ENCODE data around the gene BEND6.

DNA sequence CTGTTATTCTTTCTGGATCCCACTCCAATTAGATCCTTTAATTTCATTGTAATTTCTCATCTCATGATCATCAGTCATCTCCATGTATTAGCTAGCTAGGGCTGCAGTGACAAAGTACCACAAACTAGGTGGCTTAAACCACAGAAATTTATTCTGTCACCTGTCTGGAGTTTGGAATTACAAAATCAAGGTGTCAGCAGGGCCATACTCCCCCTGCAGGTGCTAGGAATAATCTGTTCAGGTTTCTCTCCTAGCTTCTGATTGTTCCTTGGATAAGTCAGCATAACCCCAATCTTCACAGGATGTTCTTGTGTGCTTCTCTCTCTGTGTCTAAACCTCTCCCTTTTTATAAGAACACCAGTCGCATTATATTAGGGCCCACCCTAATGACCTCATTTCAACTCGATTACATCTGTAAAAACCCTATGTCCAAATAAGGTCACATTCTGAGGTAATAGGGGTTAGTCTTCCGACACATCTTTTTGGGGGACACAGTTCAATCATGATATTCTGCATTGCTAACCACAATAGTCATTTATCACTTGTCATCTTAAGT lies 40.5 kb downstream of the BEND6 start:
- no peak for TF ChIP-seq EZH2 (IDR thresholded peaks at IDR 0.05; ENCODE audit: insufficient read depth, poor library complexity, severe bottlenecking)
- TF ChIP-seq EZH2phosphoT487 (IDR thresholded peaks at IDR 0.05; ENCODE audit: insufficient read depth, low read depth): no peak

All from GM23248 (cell line).